ENCODE results near the gene TTC23. TPM values are rescaled to one million over a fixed set of nuclear protein-coding genes. Genes with fewer than 3 reads are reported as not detected.

Gene TTC23
- total and polyA plus RNA-seq, 9 of the 15 experiments (the other 6 are each of a cell fraction or from before 2014, with no cell fraction given), result 0.41 to 4.5 (median 2.5) TPM

DNA sequence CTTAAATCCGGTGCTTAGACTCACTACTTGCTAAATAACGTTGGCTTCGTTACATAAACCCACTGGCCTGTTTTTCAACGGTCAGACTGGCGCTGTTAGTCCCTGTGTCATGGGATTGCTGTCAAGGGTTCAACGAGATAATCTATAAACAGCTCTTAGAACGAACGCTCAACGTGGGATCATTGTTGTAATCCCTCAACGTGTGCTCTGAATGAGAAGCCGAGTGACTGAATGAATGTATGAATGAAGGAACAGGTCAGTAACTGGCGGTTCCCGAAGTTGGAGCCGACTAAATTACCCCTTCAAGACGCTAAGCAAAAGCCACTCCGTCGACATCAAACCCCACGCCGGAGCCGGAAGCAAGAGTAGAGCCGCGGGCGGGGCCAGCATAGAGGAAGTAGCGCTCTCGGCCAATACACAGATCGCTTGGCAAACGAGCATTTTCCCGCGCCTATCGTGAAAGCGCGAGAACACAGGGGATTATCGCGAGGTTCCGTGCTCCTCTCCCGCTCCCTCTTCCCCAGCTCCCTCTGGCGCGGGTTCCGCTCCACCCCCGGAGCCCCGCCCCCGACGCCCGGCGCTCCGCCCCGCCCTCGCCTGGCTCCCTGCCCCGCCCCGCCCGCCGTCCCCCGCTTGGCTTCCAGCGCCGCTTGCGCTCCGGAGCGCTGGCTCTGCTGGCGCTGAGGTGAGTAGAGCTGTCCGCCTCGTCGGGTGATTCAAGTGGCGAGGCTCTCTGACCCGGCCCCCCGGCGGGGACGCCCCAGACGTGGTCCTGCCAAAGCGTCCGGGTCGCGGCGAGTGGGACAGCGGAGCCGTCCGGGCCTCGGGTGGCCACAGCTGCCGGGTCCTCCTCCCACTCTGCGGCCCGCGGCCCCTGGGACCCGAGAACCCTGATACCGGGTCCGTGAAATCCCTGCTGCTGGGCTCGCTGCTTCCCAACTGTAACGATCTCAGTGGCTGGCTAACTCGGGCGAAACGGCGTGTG is 1.8 kb upstream of the TTC23 start, which contains the start of gene LRRC28 (continued):
- TF ChIP-seq, protein P1, sequence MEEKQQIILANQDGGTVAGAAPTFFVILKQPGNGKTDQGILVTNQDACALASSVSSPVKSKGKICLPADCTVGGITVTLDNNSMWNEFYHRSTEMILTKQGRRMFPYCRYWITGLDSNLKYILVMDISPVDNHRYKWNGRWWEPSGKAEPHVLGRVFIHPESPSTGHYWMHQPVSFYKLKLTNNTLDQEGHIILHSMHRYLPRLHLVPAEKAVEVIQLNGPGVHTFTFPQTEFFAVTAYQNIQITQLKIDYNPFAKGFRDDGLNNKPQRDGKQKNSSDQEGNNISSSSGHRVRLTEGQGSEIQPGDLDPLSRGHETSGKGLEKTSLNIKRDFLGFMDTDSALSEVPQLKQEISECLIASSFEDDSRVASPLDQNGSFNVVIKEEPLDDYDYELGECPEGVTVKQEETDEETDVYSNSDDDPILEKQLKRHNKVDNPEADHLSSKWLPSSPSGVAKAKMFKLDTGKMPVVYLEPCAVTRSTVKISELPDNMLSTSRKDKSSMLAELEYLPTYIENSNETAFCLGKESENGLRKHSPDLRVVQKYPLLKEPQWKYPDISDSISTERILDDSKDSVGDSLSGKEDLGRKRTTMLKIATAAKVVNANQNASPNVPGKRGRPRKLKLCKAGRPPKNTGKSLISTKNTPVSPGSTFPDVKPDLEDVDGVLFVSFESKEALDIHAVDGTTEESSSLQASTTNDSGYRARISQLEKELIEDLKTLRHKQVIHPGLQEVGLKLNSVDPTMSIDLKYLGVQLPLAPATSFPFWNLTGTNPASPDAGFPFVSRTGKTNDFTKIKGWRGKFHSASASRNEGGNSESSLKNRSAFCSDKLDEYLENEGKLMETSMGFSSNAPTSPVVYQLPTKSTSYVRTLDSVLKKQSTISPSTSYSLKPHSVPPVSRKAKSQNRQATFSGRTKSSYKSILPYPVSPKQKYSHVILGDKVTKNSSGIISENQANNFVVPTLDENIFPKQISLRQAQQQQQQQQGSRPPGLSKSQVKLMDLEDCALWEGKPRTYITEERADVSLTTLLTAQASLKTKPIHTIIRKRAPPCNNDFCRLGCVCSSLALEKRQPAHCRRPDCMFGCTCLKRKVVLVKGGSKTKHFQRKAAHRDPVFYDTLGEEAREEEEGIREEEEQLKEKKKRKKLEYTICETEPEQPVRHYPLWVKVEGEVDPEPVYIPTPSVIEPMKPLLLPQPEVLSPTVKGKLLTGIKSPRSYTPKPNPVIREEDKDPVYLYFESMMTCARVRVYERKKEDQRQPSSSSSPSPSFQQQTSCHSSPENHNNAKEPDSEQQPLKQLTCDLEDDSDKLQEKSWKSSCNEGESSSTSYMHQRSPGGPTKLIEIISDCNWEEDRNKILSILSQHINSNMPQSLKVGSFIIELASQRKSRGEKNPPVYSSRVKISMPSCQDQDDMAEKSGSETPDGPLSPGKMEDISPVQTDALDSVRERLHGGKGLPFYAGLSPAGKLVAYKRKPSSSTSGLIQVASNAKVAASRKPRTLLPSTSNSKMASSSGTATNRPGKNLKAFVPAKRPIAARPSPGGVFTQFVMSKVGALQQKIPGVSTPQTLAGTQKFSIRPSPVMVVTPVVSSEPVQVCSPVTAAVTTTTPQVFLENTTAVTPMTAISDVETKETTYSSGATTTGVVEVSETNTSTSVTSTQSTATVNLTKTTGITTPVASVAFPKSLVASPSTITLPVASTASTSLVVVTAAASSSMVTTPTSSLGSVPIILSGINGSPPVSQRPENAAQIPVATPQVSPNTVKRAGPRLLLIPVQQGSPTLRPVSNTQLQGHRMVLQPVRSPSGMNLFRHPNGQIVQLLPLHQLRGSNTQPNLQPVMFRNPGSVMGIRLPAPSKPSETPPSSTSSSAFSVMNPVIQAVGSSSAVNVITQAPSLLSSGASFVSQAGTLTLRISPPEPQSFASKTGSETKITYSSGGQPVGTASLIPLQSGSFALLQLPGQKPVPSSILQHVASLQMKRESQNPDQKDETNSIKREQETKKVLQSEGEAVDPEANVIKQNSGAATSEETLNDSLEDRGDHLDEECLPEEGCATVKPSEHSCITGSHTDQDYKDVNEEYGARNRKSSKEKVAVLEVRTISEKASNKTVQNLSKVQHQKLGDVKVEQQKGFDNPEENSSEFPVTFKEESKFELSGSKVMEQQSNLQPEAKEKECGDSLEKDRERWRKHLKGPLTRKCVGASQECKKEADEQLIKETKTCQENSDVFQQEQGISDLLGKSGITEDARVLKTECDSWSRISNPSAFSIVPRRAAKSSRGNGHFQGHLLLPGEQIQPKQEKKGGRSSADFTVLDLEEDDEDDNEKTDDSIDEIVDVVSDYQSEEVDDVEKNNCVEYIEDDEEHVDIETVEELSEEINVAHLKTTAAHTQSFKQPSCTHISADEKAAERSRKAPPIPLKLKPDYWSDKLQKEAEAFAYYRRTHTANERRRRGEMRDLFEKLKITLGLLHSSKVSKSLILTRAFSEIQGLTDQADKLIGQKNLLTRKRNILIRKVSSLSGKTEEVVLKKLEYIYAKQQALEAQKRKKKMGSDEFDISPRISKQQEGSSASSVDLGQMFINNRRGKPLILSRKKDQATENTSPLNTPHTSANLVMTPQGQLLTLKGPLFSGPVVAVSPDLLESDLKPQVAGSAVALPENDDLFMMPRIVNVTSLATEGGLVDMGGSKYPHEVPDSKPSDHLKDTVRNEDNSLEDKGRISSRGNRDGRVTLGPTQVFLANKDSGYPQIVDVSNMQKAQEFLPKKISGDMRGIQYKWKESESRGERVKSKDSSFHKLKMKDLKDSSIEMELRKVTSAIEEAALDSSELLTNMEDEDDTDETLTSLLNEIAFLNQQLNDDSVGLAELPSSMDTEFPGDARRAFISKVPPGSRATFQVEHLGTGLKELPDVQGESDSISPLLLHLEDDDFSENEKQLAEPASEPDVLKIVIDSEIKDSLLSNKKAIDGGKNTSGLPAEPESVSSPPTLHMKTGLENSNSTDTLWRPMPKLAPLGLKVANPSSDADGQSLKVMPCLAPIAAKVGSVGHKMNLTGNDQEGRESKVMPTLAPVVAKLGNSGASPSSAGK (IDR thresholded peaks at IDR 0.05), result peak; percentile 83
- TF ChIP-seq TAL1 (IDR thresholded peaks at IDR 0.05) (no peak), NEUROD1 (IDR thresholded peaks at IDR 0.05; ENCODE audit: borderline replicate concordance, low read depth, low read length, partially characterized antibody) (peak; percentile 84), TOE1 (IDR thresholded peaks at IDR 0.05; ENCODE audit: borderline replicate concordance) (peak; percentile 44; the same call in 1 of the 2 replicates), TOE1 (CRISPR knock-in tag; IDR thresholded peaks at IDR 0.05; ENCODE audit: borderline replicate concordance, low read depth) (no peak), SAFB2 (IDR thresholded peaks at IDR 0.05; ENCODE audit: borderline replicate concordance, low read depth, low read length, severe bottlenecking) (no peak), MTA1 (IDR thresholded peaks at IDR 0.05; ENCODE audit: borderline replicate concordance) (no peak), ZBTB1 (CRISPR knock-in tag; IDR thresholded peaks at IDR 0.05; ENCODE audit: borderline replicate concordance, low read depth) (no peak), ZNF584 (CRISPR knock-in tag; IDR thresholded peaks at IDR 0.05; ENCODE audit: low read depth) (0 out of 2 replicates have a peak, but pooled peaks have one; percentile 18), TCFL5 (CRISPR knock-in tag; conservative IDR thresholded peaks at IDR 0.05) (no peak), POLR2AphosphoS2 (IDR thresholded peaks at IDR 0.05; ENCODE audit: low read length) (peak; percentile 79; the same call in 1 of the 2 replicates)
- TF ChIP-seq, protein P2, sequence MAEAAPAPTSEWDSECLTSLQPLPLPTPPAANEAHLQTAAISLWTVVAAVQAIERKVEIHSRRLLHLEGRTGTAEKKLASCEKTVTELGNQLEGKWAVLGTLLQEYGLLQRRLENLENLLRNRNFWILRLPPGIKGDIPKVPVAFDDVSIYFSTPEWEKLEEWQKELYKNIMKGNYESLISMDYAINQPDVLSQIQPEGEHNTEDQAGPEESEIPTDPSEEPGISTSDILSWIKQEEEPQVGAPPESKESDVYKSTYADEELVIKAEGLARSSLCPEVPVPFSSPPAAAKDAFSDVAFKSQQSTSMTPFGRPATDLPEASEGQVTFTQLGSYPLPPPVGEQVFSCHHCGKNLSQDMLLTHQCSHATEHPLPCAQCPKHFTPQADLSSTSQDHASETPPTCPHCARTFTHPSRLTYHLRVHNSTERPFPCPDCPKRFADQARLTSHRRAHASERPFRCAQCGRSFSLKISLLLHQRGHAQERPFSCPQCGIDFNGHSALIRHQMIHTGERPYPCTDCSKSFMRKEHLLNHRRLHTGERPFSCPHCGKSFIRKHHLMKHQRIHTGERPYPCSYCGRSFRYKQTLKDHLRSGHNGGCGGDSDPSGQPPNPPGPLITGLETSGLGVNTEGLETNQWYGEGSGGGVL (CRISPR knock-in tag; IDR thresholded peaks at IDR 0.05), result no peak

All from K562 (cell line).